Mesodermal cell (in vitro differentiated cells): ENCODE data around the gene DPYSL3.

ENCODE experiments used
- H3K27ac ChIP-seq: 2 replicates; pipeline ENCODE4 v1.7.0; 2013; ENCODE audit warnings: mild to moderate bottlenecking, low read depth, low read length, moderate library complexity; ENCODE audit not compliant: severe bottlenecking
- H3K36me3 ChIP-seq: 2 replicates; pipeline ENCODE4 v1.7.1; 2013; ENCODE audit warnings: mild to moderate bottlenecking, low read length, moderate library complexity; ENCODE audit not compliant: control insufficient read depth, insufficient read depth
- H3K4me1 ChIP-seq: one replicate; pipeline ENCODE4 v1.7.1; 2013; ENCODE audit warnings: mild to moderate bottlenecking, low read length; ENCODE audit not compliant: insufficient read depth, control insufficient read depth, poor library complexity, severe bottlenecking
- H3K4me3 ChIP-seq: 2 replicates; pipeline ENCODE4 v1.7.0; 2013; ENCODE audit warnings: low read length, control low read depth, mild to moderate bottlenecking; ENCODE audit not compliant: insufficient read depth, poor library complexity, severe bottlenecking; ENCODE audit errors: extremely low read depth
- H3K9me3 ChIP-seq: 2 replicates; pipeline ENCODE4 v1.7.1; 2013; ENCODE audit warnings: mild to moderate bottlenecking, low read length, moderate library complexity; ENCODE audit not compliant: control insufficient read depth
- WGBS, 2 experiments: methylation state at CpG; one replicate each; pipeline ENCODE4 v1.1.5; 2013; ENCODE audit warnings: missing lambda C conversion rate in 2 of 2; ENCODE audit not compliant: insufficient coverage in 2 of 2; 5-methylcytosine and 5-hydroxymethylcytosine counted together

Gene DPYSL3

GRCh38 chr5:147341345-147341744, 168.5 kb downstream of the DPYSL3 start:
- H3K4me3 ChIP-seq = no peak overlapping the region
- H3K36me3 ChIP-seq = no peaks in the 10 kb centered on the region
- no peaks in the 10 kb centered on the region for H3K9me3 ChIP-seq
- H3K4me1 ChIP-seq = no peaks in the 10 kb centered on the region
- no peak overlapping the region for H3K27ac ChIP-seq

DNA sequence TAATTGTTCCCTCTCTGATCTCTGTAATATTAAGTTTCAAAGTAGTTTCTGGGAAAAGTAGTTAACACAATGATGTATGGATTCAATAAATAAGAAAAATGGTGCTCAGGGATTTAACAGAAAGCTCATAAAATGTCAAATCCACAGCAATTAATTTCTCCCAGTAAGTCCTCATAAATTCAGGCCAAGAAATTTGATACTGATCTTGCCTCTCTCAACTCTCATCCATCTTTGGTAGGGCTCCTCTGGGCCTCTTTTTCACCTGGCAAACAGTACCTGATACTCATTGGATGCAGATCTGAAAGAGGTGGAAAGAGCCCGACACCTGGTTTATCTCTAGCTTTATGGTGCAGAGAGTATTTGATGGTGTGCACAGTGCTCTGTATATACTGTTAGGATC, 168.9 kb downstream of the DPYSL3 start:
- Histone ChIP-seq H3K4me1 (no peaks in the 10 kb centered on the region), H3K36me3 (no peaks in the 10 kb centered on the region), H3K4me3 (no peak overlapping the region), H3K9me3 (no peaks in the 10 kb centered on the region), H3K27ac (no peak overlapping the region)
- 86 to 100% methylated on average over 1 of the region's 1 CpG for WGBS, 2 experiments
